ENCODE data around the gene TTC21B.

DNA sequence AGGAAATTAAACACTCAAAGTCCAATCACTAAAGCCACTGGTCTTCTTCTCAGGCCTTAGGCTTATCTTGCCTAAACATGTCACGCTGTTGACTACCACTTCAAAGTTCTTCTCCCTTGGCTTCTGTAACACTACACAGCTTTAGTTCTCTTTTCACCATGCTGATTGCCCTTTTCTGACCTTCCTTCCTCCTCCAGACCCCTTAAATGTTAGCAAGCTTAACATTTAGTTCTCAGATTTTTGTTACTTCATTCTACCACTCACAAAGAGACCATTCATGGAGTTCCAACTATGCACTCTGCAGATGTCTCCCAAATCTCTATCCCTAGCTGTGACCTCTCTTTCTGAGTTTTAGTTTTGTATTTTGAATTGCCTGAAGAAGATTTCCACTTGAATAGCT lies 64.4 kb downstream of the TTC21B start:
- TF ChIP-seq, protein P1, sequence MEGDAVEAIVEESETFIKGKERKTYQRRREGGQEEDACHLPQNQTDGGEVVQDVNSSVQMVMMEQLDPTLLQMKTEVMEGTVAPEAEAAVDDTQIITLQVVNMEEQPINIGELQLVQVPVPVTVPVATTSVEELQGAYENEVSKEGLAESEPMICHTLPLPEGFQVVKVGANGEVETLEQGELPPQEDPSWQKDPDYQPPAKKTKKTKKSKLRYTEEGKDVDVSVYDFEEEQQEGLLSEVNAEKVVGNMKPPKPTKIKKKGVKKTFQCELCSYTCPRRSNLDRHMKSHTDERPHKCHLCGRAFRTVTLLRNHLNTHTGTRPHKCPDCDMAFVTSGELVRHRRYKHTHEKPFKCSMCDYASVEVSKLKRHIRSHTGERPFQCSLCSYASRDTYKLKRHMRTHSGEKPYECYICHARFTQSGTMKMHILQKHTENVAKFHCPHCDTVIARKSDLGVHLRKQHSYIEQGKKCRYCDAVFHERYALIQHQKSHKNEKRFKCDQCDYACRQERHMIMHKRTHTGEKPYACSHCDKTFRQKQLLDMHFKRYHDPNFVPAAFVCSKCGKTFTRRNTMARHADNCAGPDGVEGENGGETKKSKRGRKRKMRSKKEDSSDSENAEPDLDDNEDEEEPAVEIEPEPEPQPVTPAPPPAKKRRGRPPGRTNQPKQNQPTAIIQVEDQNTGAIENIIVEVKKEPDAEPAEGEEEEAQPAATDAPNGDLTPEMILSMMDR (IDR thresholded peaks at IDR 0.05; ENCODE audit: insufficient read depth, low read length), result no peak
- TF ChIP-seq, protein P2, sequence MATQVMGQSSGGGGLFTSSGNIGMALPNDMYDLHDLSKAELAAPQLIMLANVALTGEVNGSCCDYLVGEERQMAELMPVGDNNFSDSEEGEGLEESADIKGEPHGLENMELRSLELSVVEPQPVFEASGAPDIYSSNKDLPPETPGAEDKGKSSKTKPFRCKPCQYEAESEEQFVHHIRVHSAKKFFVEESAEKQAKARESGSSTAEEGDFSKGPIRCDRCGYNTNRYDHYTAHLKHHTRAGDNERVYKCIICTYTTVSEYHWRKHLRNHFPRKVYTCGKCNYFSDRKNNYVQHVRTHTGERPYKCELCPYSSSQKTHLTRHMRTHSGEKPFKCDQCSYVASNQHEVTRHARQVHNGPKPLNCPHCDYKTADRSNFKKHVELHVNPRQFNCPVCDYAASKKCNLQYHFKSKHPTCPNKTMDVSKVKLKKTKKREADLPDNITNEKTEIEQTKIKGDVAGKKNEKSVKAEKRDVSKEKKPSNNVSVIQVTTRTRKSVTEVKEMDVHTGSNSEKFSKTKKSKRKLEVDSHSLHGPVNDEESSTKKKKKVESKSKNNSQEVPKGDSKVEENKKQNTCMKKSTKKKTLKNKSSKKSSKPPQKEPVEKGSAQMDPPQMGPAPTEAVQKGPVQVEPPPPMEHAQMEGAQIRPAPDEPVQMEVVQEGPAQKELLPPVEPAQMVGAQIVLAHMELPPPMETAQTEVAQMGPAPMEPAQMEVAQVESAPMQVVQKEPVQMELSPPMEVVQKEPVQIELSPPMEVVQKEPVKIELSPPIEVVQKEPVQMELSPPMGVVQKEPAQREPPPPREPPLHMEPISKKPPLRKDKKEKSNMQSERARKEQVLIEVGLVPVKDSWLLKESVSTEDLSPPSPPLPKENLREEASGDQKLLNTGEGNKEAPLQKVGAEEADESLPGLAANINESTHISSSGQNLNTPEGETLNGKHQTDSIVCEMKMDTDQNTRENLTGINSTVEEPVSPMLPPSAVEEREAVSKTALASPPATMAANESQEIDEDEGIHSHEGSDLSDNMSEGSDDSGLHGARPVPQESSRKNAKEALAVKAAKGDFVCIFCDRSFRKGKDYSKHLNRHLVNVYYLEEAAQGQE (IDR thresholded peaks at IDR 0.05; ENCODE audit: insufficient replicate concordance, low read depth), result no peak
- TF ChIP-seq POLR2AphosphoS5 (IDR thresholded peaks at IDR 0.05; ENCODE audit: low read depth) (no peak), GABPA (IDR thresholded peaks at IDR 0.05; ENCODE audit: low read depth) (no peak), SPI1 (IDR thresholded peaks at IDR 0.05; ENCODE audit: borderline replicate concordance, low read depth) (no peak)

All from HL-60 (cell line).